ENCODE results near the gene SNCB. TPM values are rescaled to one million over a fixed set of nuclear protein-coding genes. Genes with fewer than 3 reads are reported as not detected.
A peak's percentile ranks its signal among the peaks of the same experiment; 100 is the strongest.

SNCB gene
- total RNA-seq, 1 donor from 2014 or later, result not detected

GRCh38 chr5:176675676-176676360 is 45.5 kb upstream of the SNCB start:
- H3K9me3 Mint-ChIP-seq, result no peaks in the 10 kb centered on the region
- DNase-seq (ENCODE audit: low spot score in 2 of 2, unreplicated experiment in 2 of 2), result peak in 1 of 2 experiments; percentile 55
- H3K36me3 Mint-ChIP-seq, result no peaks in the 10 kb centered on the region

DNA sequence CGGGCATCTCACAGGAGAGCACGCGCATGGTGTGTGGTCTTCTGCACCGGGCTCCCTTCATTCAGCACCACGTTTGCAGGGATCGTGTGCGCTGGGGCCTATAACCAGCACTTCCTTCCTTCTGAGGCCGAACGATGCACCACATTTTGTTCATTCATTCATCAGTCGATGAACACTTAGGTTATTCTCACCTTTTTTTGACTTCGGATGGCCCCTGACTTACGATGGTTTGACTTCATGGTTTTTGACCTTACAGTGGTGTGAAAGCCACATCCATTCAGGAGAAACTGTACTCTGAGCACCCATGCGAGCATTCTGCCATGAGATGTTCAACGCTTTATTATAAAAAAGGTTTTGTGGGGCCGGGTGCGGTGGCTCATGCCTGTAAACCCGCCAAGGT is 44.5 kb upstream of the SNCB start:
- Mint-ChIP-seq H3K27me3 (ENCODE audit: low read depth) (peaks cover 45% of the 10 kb centered on the region), H3K4me1 (no peaks in the 10 kb centered on the region), H3K36me3 (no peaks in the 10 kb centered on the region)

More at GRCh38 chr5:176675676-176676360, 45.5 kb upstream of the SNCB start:
- H3K27me3 Mint-ChIP-seq (ENCODE audit: low read depth), result peaks cover 52% of the 10 kb centered on the region
- H3K4me1 Mint-ChIP-seq, result no peaks in the 10 kb centered on the region
- H3K27ac Mint-ChIP-seq, result no peak overlapping the region
- TF ChIP-seq, protein P1, sequence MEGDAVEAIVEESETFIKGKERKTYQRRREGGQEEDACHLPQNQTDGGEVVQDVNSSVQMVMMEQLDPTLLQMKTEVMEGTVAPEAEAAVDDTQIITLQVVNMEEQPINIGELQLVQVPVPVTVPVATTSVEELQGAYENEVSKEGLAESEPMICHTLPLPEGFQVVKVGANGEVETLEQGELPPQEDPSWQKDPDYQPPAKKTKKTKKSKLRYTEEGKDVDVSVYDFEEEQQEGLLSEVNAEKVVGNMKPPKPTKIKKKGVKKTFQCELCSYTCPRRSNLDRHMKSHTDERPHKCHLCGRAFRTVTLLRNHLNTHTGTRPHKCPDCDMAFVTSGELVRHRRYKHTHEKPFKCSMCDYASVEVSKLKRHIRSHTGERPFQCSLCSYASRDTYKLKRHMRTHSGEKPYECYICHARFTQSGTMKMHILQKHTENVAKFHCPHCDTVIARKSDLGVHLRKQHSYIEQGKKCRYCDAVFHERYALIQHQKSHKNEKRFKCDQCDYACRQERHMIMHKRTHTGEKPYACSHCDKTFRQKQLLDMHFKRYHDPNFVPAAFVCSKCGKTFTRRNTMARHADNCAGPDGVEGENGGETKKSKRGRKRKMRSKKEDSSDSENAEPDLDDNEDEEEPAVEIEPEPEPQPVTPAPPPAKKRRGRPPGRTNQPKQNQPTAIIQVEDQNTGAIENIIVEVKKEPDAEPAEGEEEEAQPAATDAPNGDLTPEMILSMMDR (IDR thresholded peaks at IDR 0.05; ENCODE audit: unreplicated experiment), result peak; percentile 77
- H3K4me3 Mint-ChIP-seq, result no peak overlapping the region

GRCh38 chr5:176673651-176674583 is 43.6 kb upstream of the SNCB start:
- Mint-ChIP-seq H3K4me3 (no peak overlapping the region), H3K9me3 (no peaks in the 10 kb centered on the region), H3K27me3 (ENCODE audit: low read depth) (peaks cover 45% of the 10 kb centered on the region), H3K27ac (no peak overlapping the region), H3K4me1 (no peaks in the 10 kb centered on the region), H3K36me3 (no peaks in the 10 kb centered on the region)
- TF ChIP-seq, protein P1 (IDR thresholded peaks at IDR 0.05; ENCODE audit: unreplicated experiment), result no peak
- no peak for DNase-seq (ENCODE audit: low spot score in 2 of 2, unreplicated experiment in 2 of 2)

More for the DNA sequence above, 44.5 kb upstream of the SNCB start:
- H3K9me3 Mint-ChIP-seq, result no peaks in the 10 kb centered on the region
- TF ChIP-seq, protein P1 (IDR thresholded peaks at IDR 0.05; ENCODE audit: unreplicated experiment), result no peak
- no peak overlapping the region for H3K27ac Mint-ChIP-seq
- H3K4me3 Mint-ChIP-seq, result no peak overlapping the region
- no peak for DNase-seq (ENCODE audit: low spot score in 2 of 2, unreplicated experiment in 2 of 2)

- Mint-ChIP-seq H3K4me3 (no peak overlapping the region), H3K9me3 (no peaks in the 10 kb centered on the region), H3K27ac (no peak overlapping the region), H3K27me3 (ENCODE audit: low read depth) (peaks cover 51% of the 10 kb centered on the region), H3K4me1 (no peaks in the 10 kb centered on the region), H3K36me3 (no peaks in the 10 kb centered on the region)
- TF ChIP-seq, protein P1 (IDR thresholded peaks at IDR 0.05; ENCODE audit: unreplicated experiment), result no peak
- no peak for DNase-seq (ENCODE audit: low spot score in 2 of 2, unreplicated experiment in 2 of 2)
Observed at GRCh38 chr5:176671890-176672747, 41.8 kb upstream of the SNCB start.

GRCh38 chr5:176671399-176671798 is 41.1 kb upstream of the SNCB start:
- TF ChIP-seq, protein P1 (IDR thresholded peaks at IDR 0.05; ENCODE audit: unreplicated experiment), result no peak
- H3K4me1 Mint-ChIP-seq, result no peaks in the 10 kb centered on the region
- no peak overlapping the region for H3K4me3 Mint-ChIP-seq
- no peak overlapping the region for H3K27ac Mint-ChIP-seq
- H3K36me3 Mint-ChIP-seq, result no peaks in the 10 kb centered on the region
- no peak for DNase-seq (ENCODE audit: low spot score in 2 of 2, unreplicated experiment in 2 of 2)
- peaks cover 52% of the 10 kb centered on the region for H3K27me3 Mint-ChIP-seq (ENCODE audit: low read depth)
- H3K9me3 Mint-ChIP-seq, result no peaks in the 10 kb centered on the region
